ENCODE measurements around the gene GYPC. TPM values are rescaled to one million over a fixed set of nuclear protein-coding genes. Genes with fewer than 3 reads are reported as not detected.
A peak's percentile ranks its signal among the peaks of the same experiment; 100 is the strongest.
"Not testable (repeated sequence)": the region's sequence is repeated elsewhere in the genome, so short reads cannot be mapped to it uniquely, and the experiment has no call there.

The GYPC gene
- total RNA-seq, 1 donor from 2014 or later = 98.8 TPM

- no peaks in the 10 kb centered on the region for H3K36me3 ChIP-seq
- no peaks in the 10 kb centered on the region for H3K9me3 ChIP-seq (replicated peaks)
- no peak overlapping the region for H3K27ac ChIP-seq (replicated peaks)
- DNase-seq = no peak
- no peak overlapping the region for H3K4me3 ChIP-seq
- peaks cover 22% of the 10 kb centered on the region for H3K4me1 ChIP-seq
- H3K27me3 ChIP-seq (ENCODE audit: low read depth) = no peaks in the 10 kb centered on the region
- TF ChIP-seq CTCF (IDR thresholded peaks at IDR 0.05; ENCODE audit: borderline replicate concordance) = no peak
- intact Hi-C loops (cut with micrococcal nuclease) = no loop called here
These were observed 59.2 kb downstream of the GYPC start for GRCh38 chr2:126715111-126715510.

DNA sequence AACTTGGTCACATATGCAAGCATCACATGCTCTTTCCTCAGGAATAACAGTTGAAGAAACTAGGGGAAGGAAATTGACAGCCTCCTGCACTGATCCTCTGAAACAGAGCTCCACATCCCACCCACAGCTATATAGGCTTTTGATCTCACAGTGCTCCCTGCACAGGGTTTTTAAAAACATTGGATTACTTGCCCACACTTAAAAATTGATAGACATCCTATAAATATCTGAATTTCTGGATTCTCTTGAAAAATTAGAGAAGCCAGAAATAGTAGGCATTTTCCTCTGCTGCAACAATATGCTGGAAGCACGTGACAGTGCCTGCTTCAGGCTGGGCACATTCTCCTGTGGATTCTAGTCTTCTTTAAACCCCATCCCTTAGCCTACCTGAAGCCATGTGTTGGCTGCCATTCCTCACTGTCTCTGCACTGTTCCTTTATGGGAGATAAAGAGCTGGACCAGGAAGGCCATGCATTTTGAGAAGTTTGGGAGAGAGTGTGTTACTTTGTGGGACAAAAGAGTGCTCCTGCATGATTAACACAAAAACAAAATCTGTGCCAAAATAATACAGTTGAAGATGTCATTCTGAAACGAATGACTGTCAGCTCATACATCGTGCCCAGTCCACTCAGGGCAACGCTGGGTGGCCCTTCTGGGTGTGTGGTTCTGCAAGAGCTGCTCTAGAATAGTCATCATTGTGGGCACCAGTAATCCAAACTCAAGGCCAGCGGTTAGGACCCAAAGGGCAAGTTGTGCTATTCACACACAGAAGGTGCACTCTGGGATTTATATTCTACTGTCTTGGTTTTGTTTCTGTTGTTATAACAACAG is 59.8 kb downstream of the GYPC start:
- H3K9me3 ChIP-seq (replicated peaks) = no peaks in the 10 kb centered on the region
- no peak overlapping the region for H3K27ac ChIP-seq (replicated peaks)
- TF ChIP-seq CTCF (IDR thresholded peaks at IDR 0.05; ENCODE audit: borderline replicate concordance) = no peak
- H3K4me1 ChIP-seq = peaks cover 29% of the 10 kb centered on the region
- H3K27me3 ChIP-seq (ENCODE audit: low read depth) = no peaks in the 10 kb centered on the region
- no peak for DNase-seq
- intact Hi-C loops (cut with micrococcal nuclease) = no loop called here
- H3K4me3 ChIP-seq = no peak overlapping the region
- no peaks in the 10 kb centered on the region for H3K36me3 ChIP-seq

DNA sequence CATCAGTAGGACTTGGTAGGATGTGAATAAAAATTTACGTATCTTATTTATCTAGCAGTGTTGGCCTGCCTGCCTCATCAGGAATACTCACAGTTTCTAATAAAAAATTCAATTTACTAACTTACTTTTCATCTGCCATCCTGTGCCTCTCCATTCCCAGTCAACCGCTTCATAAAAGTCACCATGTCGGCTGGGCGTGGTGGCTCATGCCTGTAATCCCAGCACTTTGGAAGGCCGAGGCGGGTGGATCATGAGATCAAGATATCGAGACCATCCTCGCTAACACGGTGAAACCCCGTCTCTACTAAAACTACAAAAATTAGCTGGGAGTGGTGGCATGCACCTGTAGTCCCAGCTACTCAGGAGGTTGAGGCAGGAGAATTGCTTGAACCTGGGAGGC is 61.3 kb downstream of the GYPC start:
- H3K4me1 ChIP-seq = peaks cover 35% of the 10 kb centered on the region
- H3K27ac ChIP-seq (replicated peaks); DNase-seq; H3K27me3 ChIP-seq (ENCODE audit: low read depth); H3K36me3 ChIP-seq; H3K4me3 ChIP-seq; H3K9me3 ChIP-seq (replicated peaks); intact Hi-C loops (cut with micrococcal nuclease): not testable (repeated sequence)

GRCh38 chr2:126717928-126718327 is 62.0 kb downstream of the GYPC start:
- H3K27me3 ChIP-seq (ENCODE audit: low read depth) = no peaks in the 10 kb centered on the region
- no peak overlapping the region for H3K27ac ChIP-seq (replicated peaks)
- no peaks in the 10 kb centered on the region for H3K36me3 ChIP-seq
- H3K4me3 ChIP-seq = no peak overlapping the region
- intact Hi-C loops (cut with micrococcal nuclease) = no loop called here
- TF ChIP-seq CTCF (IDR thresholded peaks at IDR 0.05; ENCODE audit: borderline replicate concordance) = no peak
- no peaks in the 10 kb centered on the region for H3K9me3 ChIP-seq (replicated peaks)
- no peak for DNase-seq
- H3K4me1 ChIP-seq = peaks cover 41% of the 10 kb centered on the region

GRCh38 chr2:126719191-126719832 is 63.4 kb downstream of the GYPC start:
- Histone ChIP-seq H3K27ac (replicated peaks) (peak overlapping the region; percentile 69), H3K36me3 (no peaks in the 10 kb centered on the region), H3K9me3 (replicated peaks) (no peaks in the 10 kb centered on the region), H3K4me1 (peaks cover 47% of the 10 kb centered on the region), H3K4me3 (no peak overlapping the region), H3K27me3 (ENCODE audit: low read depth) (no peaks in the 10 kb centered on the region)
- no peak for TF ChIP-seq CTCF (IDR thresholded peaks at IDR 0.05; ENCODE audit: borderline replicate concordance)
- intact Hi-C loops (cut with micrococcal nuclease) = no loop called here
- peak; percentile 32 for DNase-seq

DNA sequence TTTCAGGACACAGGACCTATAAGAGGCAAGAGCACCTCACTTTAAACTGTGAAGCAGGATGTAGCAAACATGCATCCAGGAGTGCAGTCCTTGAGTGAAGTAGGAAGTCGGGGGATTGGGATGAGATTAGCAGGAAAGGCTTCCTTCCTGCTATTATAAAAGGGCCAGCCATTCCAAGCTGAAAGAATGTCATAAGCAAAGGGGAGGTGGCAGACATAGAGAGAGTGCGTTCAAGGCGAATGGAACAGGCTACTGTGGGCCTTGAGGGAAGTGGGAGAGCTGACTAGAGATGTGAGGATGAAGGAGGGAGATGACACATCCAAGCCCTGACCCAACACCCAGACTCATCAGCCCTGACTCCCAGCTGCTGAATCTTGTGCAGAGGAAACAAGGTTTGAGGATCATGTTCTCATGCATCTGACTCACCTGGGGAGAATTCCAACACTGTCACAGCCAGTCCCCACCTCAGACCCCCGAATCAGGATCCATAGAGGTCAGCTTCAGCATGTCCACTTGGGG is 63.9 kb downstream of the GYPC start:
- H3K4me1 ChIP-seq = peaks cover 42% of the 10 kb centered on the region
- intact Hi-C loops (cut with micrococcal nuclease) = no loop called here
- TF ChIP-seq CTCF (IDR thresholded peaks at IDR 0.05; ENCODE audit: borderline replicate concordance) = no peak
- no peak overlapping the region for H3K4me3 ChIP-seq
- peaks cover 4% of the 10 kb centered on the region for H3K9me3 ChIP-seq (replicated peaks)
- H3K27me3 ChIP-seq (ENCODE audit: low read depth) = no peaks in the 10 kb centered on the region
- DNase-seq = no peak
- peak overlapping the region; percentile 69 for H3K27ac ChIP-seq (replicated peaks)
- H3K36me3 ChIP-seq = no peaks in the 10 kb centered on the region

All from left ventricle myocardium inferior (tissue), 1 donor.